Mesenteric fat pad (tissue), 1 donor: ENCODE results near the gene OR6C4. TPM values are rescaled to one million over a fixed set of nuclear protein-coding genes. Genes with fewer than 3 reads are reported as not detected.
"Not testable (repeated sequence)": the region's sequence is repeated elsewhere in the genome, so short reads cannot be mapped to it uniquely, and the experiment has no call there.

ENCODE experiments used
- DNase-seq: peaks from one replicate; pipeline ENCODE4 v3.0.0-alpha.2; 2020; ENCODE audit warnings: low spot score
- long read RNA-seq: library from polyadenylated mRNA; unstranded; transcript quantifications from one replicate; pipeline ENCODE4 v2.0.0, GENCODE V29; 2020
- total RNA-seq: library from RNA; stranded (reverse); fragmentation: NEBNext Ultra II Directional; extraction: Animal tissue kit (Norgen Biotek cat#: 25700); gene quantifications from one replicate; pipeline ENCODE4 v1.2.1, GENCODE V29; 2021
- donor health status: DM: yes; HTN: yes; CAD: no.

OR6C4 gene
- not detected for total RNA-seq
- long read RNA-seq: 0 reads

DNA sequence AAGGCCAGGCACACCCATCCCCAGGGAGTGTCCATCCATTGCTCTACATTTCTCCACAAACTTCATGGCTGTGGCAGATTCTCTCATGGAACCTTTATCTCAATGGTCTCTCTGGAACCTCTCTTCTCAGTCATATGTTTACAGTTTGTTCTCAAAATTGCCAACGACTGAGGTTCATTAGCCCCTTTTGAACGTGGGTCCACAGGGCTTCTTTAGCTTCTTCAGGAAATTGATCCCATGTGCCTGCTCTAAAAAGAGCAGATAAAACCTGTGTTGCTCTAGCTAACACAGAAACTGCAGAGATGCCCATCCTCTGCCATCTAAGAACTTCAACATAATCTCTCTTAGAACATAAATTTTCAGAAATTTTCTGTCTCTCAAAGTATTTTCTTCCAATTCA is at the start of gene OR6C4:
Gene OR6C4, plus strand, starts transcription at position 301 of the 400 bp plus-strand sequence. CDS start 1,625 bp downstream, outside the sequence.
- no peak for DNase-seq

GRCh38 chr12:55499810-55500252 is 49.6 kb upstream of the OR6C4 start:
- no peak for DNase-seq

- DNase-seq: no peak
Observed at GRCh38 chr12:55501601-55502000, 47.8 kb upstream of the OR6C4 start.

DNA sequence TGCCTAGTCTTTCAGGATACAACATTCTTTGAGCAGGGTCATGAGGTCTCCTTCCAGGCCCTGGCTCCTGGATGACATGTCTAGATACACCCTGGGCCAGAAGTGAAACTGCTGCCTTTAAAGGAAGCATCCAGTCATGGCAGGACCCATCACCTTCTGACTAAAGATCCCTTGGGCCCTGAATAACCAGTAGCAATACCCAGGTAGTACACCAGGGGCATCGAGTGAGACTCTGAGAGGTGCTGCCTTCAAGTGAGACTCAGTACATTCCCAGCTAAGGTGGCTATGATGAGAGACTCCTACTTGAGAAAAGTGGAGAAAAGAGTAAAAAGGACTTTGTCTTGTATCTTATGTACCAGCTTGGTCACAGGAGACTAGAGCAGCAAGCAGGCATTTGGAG is 33.7 kb upstream of the OR6C4 start:
- no peak for DNase-seq

GRCh38 chr12:55516391-55516790 is 33.0 kb upstream of the OR6C4 start:
- DNase-seq: no peak

GRCh38 chr12:55548235-55548634 is 1.2 kb upstream of the OR6C4 start:
- DNase-seq: not testable (repeated sequence)

DNA sequence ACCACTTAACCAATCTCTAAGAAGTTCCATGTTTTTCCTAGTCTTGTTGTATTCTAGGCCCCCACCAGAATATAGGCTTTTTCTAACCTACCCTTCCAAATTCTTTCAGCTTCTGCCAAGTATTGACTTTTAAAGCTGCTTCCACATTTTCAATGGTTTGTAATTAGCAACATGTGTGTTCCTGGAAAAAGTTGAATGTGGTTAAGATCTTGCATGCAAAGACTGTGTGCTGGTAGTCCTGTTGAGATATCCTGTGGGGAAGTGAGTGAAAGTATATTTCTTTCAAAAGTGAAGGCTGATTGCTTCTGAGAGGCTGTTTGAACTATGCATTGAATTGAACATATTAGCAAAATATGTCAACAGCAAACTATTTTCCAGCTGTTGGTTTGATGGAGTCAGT is 646 bp upstream of the OR6C4 start:
- DNase-seq: no peak

DNA sequence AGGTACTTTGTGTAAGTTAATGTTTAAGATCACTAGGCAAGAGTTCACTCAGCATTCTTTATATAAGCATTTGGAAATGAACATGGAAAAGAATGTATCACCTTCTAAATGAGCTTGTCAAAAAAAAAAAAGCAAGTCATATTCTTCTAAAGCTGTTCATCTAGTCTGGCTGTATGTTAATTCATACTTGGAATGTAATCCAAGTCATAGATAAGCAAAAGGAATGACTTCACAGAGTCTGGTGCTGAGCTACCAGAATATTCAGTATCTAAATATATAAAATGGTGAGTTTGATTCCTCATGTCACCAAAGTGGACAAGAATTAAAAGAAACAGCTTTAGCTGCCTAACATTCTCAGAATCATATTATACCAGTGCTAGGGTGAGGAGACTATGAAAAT is 4.9 kb downstream of the OR6C4 start:
- no peak for DNase-seq

DNA sequence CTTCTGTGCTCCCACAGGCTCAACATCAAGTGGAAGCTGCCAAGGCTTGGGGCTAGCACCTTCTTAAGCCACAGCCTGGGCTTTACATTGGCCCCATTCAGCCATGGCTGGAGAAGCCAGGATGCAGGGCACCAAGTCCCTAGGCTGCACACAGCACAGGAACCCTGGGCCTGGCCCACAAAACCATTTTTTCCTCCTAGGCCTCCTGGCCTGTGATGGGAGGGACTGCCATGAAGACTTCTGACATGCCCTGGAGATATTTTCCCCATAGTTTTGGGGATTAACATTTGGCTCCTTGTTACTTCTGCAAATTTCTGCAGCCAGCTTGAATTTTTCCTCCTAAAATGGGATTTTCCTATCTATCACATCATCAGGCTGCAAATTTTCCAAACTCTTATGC is 20.7 kb downstream of the OR6C4 start:
- DNase-seq: not testable (repeated sequence)

- not testable (repeated sequence) for DNase-seq
Observed at GRCh38 chr12:55570689-55571088, 21.3 kb downstream of the OR6C4 start.

- no peak for DNase-seq
Observed at GRCh38 chr12:55572168-55572567, 22.8 kb downstream of the OR6C4 start, which contains the start of gene OR2AP1. OR2AP1 (plus strand) TSS chr12:55572468; CDS start chr12:55574415, 1,947 bp downstream.

DNA sequence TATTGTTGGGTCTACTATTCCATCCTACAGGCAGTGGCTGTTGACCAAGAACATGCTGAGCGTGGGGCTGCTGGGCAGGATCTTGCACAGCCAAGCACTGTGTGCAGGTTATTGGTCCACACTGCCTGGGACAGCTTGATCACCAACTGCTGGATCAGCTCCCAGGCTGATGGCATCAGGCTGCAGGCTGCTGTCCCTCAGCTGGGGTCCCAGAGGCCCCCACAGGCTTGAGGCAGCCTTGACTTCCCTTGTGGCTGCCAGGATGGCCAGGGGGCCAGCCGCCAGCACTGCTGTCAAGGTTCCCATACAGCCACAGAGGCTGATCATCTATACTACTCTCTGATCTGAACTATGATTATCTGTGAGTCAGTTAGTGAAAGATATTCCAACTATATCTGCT is 32.7 kb downstream of the OR6C4 start:
- no peak for DNase-seq

DNA sequence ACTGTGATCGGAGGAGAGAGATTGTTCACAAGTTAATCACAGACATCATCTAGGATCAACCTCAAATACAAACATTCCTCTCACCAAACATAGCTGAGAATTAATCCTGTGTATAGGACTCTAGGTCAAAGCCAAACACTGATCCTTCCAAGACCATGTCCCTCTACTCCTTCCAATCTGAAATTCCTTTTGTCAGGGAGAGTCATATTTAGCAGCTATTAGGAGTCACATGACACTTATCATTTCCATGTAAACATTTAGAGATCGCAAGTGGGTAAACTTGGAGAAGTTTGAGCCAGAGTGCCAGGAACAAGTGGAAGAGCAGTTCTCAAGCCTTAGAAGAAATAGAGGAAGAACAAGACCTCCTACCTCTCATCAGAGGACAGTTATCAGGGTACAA is 36.4 kb downstream of the OR6C4 start:
- DNase-seq: no peak

DNA sequence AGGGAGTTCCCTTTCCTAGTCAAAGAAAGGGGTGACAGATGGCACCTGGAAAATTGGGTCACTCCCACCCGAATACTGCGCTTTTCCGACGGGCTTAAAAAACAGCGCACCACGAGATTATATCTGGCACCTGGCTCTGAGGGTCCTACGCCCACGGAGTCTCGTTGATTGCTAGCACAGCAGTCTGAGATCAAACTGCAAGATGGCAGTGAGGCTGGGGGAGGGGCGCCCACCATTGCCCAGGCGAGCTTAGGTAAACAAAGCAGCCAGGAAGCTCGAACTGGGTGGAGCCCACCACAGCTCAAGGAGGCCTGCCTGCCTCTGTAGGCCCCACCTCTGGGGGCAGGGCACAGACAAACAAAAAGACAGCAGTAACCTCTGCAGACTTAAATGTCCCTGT is 40.8 kb downstream of the OR6C4 start:
- DNase-seq: not testable (repeated sequence)

Other genes with a start within 250 kb of the OR6C4 start
- not detected for gene OR6C1, start 235.3 kb upstream of the OR6C4 start, total RNA-seq
- not detected for gene OR6C3, start 218.9 kb upstream of the OR6C4 start, total RNA-seq
- gene OR6C75, start 186.6 kb upstream of the OR6C4 start, total RNA-seq: not detected
- not detected for gene OR6C65, start 149.1 kb upstream of the OR6C4 start, total RNA-seq
- gene OR6C76, start 123.3 kb upstream of the OR6C4 start, total RNA-seq: not detected
- gene OR6C2, start 105.5 kb upstream of the OR6C4 start, total RNA-seq: not detected
- gene OR6C70, start 79.5 kb upstream of the OR6C4 start, total RNA-seq: not detected
- not detected for gene OR6C68, start 57.2 kb upstream of the OR6C4 start, total RNA-seq
- gene OR2AP1, start 22.9 kb downstream of the OR6C4 start, total RNA-seq: not detected
- gene OR10P1, start 87.3 kb downstream of the OR6C4 start, total RNA-seq: not detected
- gene ITGA7, start 158.3 kb downstream of the OR6C4 start, total RNA-seq: 536 TPM
- gene BLOC1S1, start 166.4 kb downstream of the OR6C4 start, total RNA-seq: 136 TPM
- gene RDH5, start 170.8 kb downstream of the OR6C4 start, total RNA-seq: 123 TPM
- gene CD63, start 179.4 kb downstream of the OR6C4 start, total RNA-seq: 1,545 TPM
- 5.8 TPM for gene GDF11, start 193.5 kb downstream of the OR6C4 start, total RNA-seq